Suprapubic skin (tissue), 4 donors: ENCODE data around the gene HPX. TPM values are rescaled to one million over a fixed set of nuclear protein-coding genes. Genes with fewer than 3 reads are reported as not detected.
A peak's percentile ranks its signal among the peaks of the same experiment; 100 is the strongest.
"Not testable (repeated sequence)": the region's sequence is repeated elsewhere in the genome, so short reads cannot be mapped to it uniquely, and the experiment has no call there.

Source experiments
- DNase-seq, 2 donors: peaks; one replicate each; pipeline ENCODE4 v3.0.0-alpha.2; 2019; ENCODE audit warnings: low spot score in 2 of 2
- H3K27ac ChIP-seq: fragments of 200-600 bp; sonication (generic); one replicate; pipeline ENCODE4 v1.5.1; 2019
- H3K27me3 ChIP-seq: fragments of 200-600 bp; sonication (generic); one replicate; pipeline ENCODE4 v1.5.1; 2019
- H3K36me3 ChIP-seq: fragments of 200-600 bp; sonication (generic); one replicate; pipeline ENCODE4 v1.5.1; 2019
- H3K4me1 ChIP-seq: fragments of 200-600 bp; sonication (generic); one replicate; pipeline ENCODE4 v1.5.1; 2019
- H3K4me3 ChIP-seq: fragments of 200-600 bp; sonication (generic); one replicate; pipeline ENCODE4 v1.5.1; 2019; ENCODE audit warnings: mild to moderate bottlenecking
- H3K9me3 ChIP-seq: fragments of 200-600 bp; sonication (generic); one replicate; pipeline ENCODE4 v1.5.1; 2019
- EP300 ChIP-seq: sonication (generic); formaldehyde crosslinking; IDR thresholded peaks from one replicate; pipeline ENCODE4 v1.6.1; 2017; ENCODE audit warnings: antibody characterized with exemption
- POLR2A ChIP-seq, 2 donors: fragments of 450-650 bp; IDR thresholded peaks; one replicate each; pipeline ENCODE4 v1.6.1; 2017; ENCODE audit warnings: antibody characterized with exemption in 2 of 2, mild to moderate bottlenecking in 2 of 2, moderate library complexity in 2 of 2
- POLR2AphosphoS5 ChIP-seq, 3 donors: sonication (generic); formaldehyde crosslinking; IDR thresholded peaks; one replicate each; pipeline ENCODE4 v1.6.1; 2017; ENCODE audit warnings: antibody characterized with exemption in 3 of 3
- WGBS: methylation state at CpG from one replicate; pipeline ENCODE4 v1.1.5; 2018; 5-methylcytosine and 5-hydroxymethylcytosine counted together
- total RNA-seq, 4 donors: library from RNA; depleted of rRNA; stranded (reverse); fragments of >200 nt; gene quantifications; one replicate each; pipeline ENCODE4 v1.1.0, GENCODE V29; 2016
- TF ChIP-seq, protein P1 (sequence below), 2 donors: fragments of 200-600 bp in 1 of 2; fragments of 450-650 bp in 1 of 2; sonication (generic) in 1 of 2; IDR thresholded peaks; one replicate each; pipeline ENCODE4 v1.5.1; 2016 to 2019; ENCODE audit warnings: antibody characterized with exemption in 2 of 2, mild to moderate bottlenecking in 1 of 2, moderate library complexity in 1 of 2

Gene HPX
- total RNA-seq, 4 donors from 2014 or later, result 0.47 to 15.5 (median 1.3) TPM

DNA sequence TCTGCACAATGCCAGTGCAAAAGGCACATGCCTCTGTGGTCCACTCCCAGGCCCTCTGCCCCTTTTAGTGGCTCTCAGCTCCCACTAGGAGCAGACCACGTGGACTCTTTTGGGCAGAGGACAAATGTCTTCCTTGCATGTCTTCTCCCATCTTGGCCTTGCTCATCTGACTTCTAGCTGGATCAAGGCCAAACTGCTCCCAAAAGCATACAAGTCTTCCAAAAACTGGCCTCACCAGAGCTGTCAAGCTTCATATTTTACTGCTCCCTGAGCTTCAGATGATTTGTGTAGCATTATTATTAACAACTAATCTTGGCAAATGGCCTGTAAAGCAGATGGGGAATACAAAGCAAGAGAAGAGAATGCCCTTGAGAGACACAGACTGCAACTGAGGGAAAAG is 43.6 kb downstream of the HPX start:
- H3K4me1 ChIP-seq, result peaks cover 8% of the 10 kb centered on the region
- no peak for DNase-seq
- no peak overlapping the region for H3K4me3 ChIP-seq
- H3K36me3 ChIP-seq, result peaks cover 23% of the 10 kb centered on the region
- no peaks in the 10 kb centered on the region for H3K27me3 ChIP-seq
- no peaks in the 10 kb centered on the region for H3K9me3 ChIP-seq
- WGBS, result 60% methylated on average over 1 of the region's 1 CpG
- no peak for TF ChIP-seq POLR2AphosphoS5 (IDR thresholded peaks at IDR 0.05)
- TF ChIP-seq, protein P1, sequence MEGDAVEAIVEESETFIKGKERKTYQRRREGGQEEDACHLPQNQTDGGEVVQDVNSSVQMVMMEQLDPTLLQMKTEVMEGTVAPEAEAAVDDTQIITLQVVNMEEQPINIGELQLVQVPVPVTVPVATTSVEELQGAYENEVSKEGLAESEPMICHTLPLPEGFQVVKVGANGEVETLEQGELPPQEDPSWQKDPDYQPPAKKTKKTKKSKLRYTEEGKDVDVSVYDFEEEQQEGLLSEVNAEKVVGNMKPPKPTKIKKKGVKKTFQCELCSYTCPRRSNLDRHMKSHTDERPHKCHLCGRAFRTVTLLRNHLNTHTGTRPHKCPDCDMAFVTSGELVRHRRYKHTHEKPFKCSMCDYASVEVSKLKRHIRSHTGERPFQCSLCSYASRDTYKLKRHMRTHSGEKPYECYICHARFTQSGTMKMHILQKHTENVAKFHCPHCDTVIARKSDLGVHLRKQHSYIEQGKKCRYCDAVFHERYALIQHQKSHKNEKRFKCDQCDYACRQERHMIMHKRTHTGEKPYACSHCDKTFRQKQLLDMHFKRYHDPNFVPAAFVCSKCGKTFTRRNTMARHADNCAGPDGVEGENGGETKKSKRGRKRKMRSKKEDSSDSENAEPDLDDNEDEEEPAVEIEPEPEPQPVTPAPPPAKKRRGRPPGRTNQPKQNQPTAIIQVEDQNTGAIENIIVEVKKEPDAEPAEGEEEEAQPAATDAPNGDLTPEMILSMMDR (IDR thresholded peaks at IDR 0.05), result no peak
- no peak for TF ChIP-seq EP300
- TF ChIP-seq POLR2A (IDR thresholded peaks at IDR 0.05), result no peak
- H3K27ac ChIP-seq, result no peak overlapping the region

DNA sequence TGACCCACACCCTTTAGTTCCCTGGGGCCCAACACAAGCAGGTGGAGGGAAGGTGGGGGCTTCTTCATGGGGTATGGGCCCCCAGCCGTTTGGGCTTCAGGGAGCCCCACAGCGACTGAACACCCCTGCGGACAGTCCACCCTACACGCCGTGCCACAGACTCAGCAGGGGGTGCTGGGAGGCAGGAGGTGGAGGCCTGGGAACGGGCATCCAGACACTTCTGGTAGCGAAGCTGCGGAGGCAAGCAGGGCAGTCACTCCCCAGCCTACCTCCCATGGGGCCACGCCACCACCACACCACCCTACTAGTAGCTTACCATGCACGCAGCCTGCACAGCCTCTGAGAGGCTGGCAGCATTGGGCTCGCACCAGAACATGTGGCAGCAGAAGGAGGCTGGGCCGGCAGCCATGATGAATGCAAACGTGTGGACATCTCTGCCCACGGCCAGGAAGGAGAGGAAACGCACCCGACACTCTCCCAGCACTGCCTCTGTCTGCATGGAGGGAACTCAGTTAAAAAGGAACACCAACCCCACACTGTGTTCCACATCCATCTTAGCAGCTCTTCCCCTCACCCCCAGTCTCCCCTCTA is 45.2 kb downstream of the HPX start:
- no peak for DNase-seq
- TF ChIP-seq POLR2A (IDR thresholded peaks at IDR 0.05), result no peak
- TF ChIP-seq POLR2AphosphoS5 (IDR thresholded peaks at IDR 0.05), result no peak
- TF ChIP-seq EP300, result no peak
- TF ChIP-seq, protein P1 (IDR thresholded peaks at IDR 0.05), result no peak
- H3K4me3 ChIP-seq, result no peak overlapping the region
- H3K9me3 ChIP-seq, result no peaks in the 10 kb centered on the region
- no peaks in the 10 kb centered on the region for H3K27me3 ChIP-seq
- peaks cover 12% of the 10 kb centered on the region for H3K36me3 ChIP-seq
- WGBS, result 82% methylated on average over 11 of the region's 16 CpGs
- H3K27ac ChIP-seq, result no peak overlapping the region
- H3K4me1 ChIP-seq, result peaks cover 19% of the 10 kb centered on the region

DNA sequence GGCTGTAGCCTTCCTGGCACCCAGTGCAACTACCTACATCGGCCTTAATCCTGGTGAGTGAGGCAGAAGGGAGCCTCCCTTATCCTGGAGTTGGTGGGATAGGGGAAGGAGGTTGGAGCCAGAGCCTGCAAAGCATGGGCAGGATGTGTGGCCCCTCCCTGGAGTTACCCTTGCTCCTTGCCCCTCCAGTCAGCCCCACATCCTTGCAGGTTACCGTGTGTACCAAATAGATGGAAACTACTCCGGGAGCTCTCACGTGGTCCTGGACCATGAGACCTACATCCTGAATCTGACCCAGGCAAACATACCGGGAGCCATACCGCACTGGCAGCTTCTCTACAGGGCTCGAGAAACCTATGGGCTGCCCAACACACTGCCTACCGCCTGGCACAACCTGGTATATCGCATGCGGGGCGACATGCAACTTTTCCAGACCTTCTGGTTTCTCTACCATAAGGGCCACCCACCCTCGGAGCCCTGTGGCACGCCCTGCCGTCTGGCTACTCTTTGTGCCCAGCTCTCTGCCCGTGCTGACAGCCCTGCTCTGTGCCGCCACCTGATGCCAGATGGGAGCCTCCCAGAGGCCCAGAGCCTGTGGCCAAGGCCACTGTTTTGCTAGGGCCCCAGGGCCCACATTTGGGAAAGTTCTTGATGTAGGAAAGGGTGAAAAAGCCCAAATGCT is 46.7 kb downstream of the HPX start:
- peaks cover 24% of the 10 kb centered on the region for H3K4me1 ChIP-seq
- no peak overlapping the region for H3K4me3 ChIP-seq
- DNase-seq, result no peak
- H3K36me3 ChIP-seq, result peaks cover 9% of the 10 kb centered on the region
- H3K9me3 ChIP-seq, result no peaks in the 10 kb centered on the region
- H3K27me3 ChIP-seq, result no peaks in the 10 kb centered on the region
- TF ChIP-seq, protein P1 (IDR thresholded peaks at IDR 0.05), result no peak
- no peak for TF ChIP-seq POLR2AphosphoS5 (IDR thresholded peaks at IDR 0.05)
- no peak for TF ChIP-seq EP300
- no peak for TF ChIP-seq POLR2A (IDR thresholded peaks at IDR 0.05)
- no peak overlapping the region for H3K27ac ChIP-seq
- 80% methylated on average over 4 of the region's 16 CpGs for WGBS

DNA sequence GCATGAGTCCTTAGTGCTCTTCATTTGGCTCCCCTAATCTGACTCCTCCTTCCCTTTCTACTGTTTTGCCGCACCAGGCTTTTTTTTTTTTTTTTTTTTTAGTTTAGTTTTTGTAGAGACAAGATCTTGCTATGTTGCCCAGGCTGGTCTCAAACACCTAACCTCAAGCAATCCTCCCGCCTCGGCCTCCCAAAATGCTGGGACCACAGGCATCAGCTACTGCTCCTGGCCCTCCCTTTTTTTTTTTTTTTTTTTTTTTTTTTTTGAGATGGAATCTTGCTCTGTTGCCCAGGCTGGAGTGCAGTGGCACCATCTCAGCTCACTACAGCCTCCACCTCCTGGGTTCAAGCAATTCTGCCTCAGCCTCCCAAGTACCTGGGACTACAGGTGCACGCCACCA is 48.5 kb downstream of the HPX start:
- not testable (repeated sequence) for DNase-seq, H3K4me3 ChIP-seq, H3K27ac ChIP-seq, H3K9me3 ChIP-seq, H3K36me3 ChIP-seq, H3K27me3 ChIP-seq
- H3K4me1 ChIP-seq, result peaks cover 24% of the 10 kb centered on the region
- 98% methylated on average over 4 of the region's 4 CpGs for WGBS

DNA sequence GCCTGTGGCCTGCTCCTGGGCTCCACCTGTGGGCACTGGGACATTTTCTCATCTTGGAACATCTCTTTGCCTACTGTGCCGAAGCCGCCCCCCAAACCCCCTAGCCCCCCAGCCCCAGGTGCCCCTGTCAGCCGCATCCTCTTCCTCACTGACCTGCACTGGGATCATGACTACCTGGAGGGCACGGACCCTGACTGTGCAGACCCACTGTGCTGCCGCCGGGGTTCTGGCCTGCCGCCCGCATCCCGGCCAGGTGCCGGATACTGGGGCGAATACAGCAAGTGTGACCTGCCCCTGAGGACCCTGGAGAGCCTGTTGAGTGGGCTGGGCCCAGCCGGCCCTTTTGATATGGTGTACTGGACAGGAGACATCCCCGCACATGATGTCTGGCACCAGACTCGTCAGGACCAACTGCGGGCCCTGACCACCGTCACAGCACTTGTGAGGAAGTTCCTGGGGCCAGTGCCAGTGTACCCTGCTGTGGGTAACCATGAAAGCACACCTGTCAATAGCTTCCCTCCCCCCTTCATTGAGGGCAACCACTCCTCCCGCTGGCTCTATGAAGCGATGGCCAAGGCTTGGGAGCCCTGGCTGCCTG is 49.2 kb downstream of the HPX start:
- no peak for DNase-seq
- TF ChIP-seq POLR2AphosphoS5 (IDR thresholded peaks at IDR 0.05) (no peak), EP300 (no peak), POLR2A (IDR thresholded peaks at IDR 0.05) (no peak)
- TF ChIP-seq, protein P1 (IDR thresholded peaks at IDR 0.05), result no peak
- H3K27me3 ChIP-seq, result no peaks in the 10 kb centered on the region
- H3K9me3 ChIP-seq, result no peaks in the 10 kb centered on the region
- H3K27ac ChIP-seq, result no peak overlapping the region
- 99% methylated on average over 7 of the region's 18 CpGs for whole genome bisulfite sequencing
- H3K4me1 ChIP-seq, result peaks cover 24% of the 10 kb centered on the region
- peak overlapping the region; percentile 79 for H3K4me3 ChIP-seq
- peaks cover 9% of the 10 kb centered on the region for H3K36me3 ChIP-seq
